ENCODE data around the gene UFM1. TPM values are rescaled to one million over a fixed set of nuclear protein-coding genes. Genes with fewer than 3 reads are reported as not detected.
A peak's percentile ranks its signal among the peaks of the same experiment; 100 is the strongest.
"Not testable (repeated sequence)": the region's sequence is repeated elsewhere in the genome, so short reads cannot be mapped to it uniquely, and the experiment has no call there.

UFM1 gene
- 114 TPM for total RNA-seq (ENCODE audit: insufficient read depth, low replicate concordance)

DNA sequence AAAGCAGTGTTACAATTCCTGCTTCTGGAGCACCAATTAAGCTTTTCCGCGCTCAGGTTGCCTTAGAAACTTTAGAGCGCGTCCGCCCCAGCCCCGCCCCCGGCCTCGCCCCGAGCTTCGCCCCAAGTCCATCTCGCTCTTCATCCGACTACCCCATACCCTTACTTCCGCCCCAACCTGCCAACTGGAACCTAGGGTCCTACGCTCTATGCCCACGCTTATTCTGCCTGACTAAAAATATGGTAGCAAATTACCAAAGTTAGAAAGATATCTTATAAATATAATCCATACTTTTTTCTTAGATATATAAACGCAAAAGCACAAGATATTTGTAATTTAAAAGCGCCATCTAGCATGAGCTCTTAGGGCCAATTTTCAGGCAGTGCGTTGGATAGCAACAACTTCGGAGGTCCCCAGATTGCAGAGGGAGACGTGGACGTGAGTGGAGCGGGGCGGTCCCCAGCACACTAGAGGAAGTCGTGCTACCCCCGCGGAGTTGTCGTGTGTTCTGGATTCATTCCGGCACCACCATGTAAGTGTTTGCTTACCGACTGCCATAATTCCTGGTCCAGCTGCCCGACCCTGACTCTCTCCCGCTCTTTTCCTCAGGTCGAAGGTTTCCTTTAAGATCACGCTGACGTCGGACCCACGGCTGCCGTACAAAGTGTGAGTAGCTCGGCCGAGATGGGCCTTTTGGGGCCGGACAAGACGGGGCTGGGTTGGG, at the start of gene UFM1:
Gene UFM1 (plus strand): TSS at position 462 of the 724 bp plus-strand sequence. CDS start 69 bp downstream, at position 531.
- DNase-seq (ENCODE audit: low spot score): peak; percentile 98

DNA sequence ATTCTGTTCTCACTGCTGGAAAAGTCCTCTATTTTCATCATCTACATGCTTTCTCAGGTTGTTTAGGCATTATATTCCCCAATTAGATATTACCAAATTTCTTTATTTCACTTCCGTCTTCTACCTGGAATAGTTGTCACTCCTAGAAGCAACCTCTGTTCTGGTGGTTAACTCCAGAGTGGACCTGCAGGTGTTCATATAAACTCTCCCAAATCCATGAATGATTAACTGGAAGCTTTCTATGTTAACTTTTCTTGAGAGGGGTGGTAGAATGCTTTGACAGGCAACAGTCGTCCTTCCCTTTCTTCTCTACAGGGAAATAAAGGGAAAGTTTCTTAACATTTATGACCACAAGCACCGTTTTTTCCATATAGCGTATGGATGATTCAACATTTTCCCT, 48.4 kb upstream of the UFM1 start:
- DNase-seq (ENCODE audit: low spot score): no peak

DNA sequence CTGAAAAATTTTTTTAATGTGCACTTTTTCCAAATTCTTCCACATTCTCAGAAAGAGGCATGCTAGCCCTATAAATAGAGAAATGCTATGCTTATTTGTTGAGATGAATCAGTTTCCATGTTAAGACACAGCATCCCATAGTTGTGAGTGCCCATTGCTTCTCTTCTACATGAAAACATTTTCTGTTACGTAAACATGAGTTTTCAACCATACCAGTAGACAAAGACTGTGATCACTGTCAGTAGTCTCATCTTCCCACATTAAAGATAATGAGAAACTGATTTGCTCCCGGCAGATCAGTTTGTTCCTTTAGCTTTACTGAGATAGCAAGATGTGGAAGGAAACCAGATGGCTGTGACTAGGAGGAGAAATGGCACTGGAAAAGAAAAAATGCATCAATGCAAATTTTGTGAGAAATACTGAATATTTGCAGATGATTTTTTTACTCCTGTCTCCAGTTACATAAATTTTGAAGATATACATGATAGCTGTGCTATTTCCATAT, 45.8 kb upstream of the UFM1 start:
- no peak for DNase-seq (ENCODE audit: low spot score)

DNA sequence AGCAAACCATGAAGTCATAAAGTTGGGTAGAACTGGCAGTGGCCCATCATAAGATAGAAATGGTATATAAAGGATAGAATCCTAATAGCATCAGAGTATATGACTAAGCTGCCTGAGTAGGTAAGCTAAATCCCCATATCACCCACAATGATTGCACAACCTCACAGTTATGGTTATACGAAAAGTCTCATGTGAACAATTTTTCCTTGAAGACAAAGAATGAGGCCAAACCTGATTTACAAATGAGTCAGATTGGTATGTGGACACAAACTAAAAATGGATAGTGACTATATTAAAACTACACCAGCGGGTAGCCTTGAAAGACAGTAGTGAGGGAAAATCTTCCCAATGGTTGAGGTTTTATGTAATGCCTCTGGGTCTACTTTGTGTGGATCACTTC, 40.9 kb upstream of the UFM1 start:
- peak; percentile 55 for DNase-seq (ENCODE audit: low spot score)

DNA sequence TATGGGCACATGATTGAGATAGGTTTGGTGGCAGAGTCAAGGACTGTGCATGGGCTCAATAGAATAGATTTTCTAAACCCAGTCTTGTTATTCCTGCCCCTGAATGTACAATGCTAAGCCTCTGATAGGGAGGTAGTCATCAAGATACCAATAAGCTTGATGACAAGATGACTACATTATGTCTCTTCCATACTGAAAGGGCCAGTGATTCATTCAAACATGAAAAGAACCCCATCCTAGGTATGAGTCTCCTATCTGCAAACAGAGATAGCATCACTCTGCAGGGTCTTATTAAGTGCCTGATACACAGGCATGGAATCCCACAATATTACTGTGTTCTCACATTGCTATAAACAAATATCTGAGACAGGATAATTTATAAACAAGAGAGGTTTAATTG, 40.3 kb upstream of the UFM1 start:
- DNase-seq (ENCODE audit: low spot score): no peak

DNA sequence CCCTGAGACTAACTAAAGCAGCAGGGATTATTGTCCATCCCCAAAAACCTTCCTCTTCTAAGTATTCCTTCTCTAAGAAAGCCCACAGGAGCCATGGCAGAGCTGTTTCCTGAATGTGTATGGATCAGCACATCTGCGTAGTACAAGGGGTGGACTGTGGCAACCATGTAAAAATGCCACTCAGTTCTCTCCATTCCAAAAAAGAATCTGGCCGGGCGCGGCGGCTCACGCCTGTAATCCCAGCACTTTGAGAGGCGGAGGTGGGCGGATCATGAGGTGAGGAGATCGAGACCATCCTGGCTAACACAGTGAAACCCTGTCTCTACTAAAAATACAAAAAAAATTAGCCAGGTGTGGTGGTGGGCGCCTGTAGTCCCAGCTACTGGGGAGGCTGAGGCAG, 38.5 kb upstream of the UFM1 start:
- not testable (repeated sequence) for DNase-seq (ENCODE audit: low spot score)

DNA sequence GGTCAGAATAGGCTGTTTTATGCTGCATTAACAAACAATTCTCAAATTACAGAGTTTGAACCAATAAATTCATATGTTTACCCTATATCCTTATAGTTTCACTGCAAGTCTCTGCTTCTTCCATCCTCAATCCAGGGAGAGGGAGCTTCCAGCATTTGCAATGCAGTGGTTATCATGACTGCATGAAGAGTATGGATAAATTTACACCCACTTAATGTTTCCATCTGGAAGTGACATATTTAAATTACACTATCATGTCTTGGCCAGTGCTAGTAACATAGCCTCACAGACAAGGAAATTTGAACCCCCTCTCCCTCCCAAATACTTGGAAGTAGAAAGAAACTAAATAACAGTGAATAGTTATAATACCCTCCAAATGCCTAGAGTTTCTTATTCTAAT, 33.5 kb upstream of the UFM1 start:
- no peak for DNase-seq (ENCODE audit: low spot score)

DNA sequence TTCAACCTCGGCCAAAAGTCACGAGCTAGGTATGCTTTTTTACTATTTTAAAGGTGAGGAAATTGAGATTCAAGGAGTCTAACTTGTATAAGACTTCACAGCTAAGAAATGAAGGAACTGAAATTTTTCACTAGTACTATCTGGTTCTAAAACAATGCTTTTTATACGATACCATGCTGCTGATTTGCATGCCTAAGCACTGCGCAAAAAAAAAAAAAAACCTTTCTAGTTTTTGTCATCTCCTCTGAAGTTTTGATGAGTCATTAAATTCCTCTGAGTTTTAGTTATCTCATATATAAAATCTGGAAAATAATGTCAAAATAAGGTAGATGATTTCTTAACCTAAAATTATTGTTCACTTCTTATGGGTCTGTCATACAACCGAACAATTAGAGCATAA, 28.0 kb upstream of the UFM1 start:
- DNase-seq (ENCODE audit: low spot score): no peak

DNA sequence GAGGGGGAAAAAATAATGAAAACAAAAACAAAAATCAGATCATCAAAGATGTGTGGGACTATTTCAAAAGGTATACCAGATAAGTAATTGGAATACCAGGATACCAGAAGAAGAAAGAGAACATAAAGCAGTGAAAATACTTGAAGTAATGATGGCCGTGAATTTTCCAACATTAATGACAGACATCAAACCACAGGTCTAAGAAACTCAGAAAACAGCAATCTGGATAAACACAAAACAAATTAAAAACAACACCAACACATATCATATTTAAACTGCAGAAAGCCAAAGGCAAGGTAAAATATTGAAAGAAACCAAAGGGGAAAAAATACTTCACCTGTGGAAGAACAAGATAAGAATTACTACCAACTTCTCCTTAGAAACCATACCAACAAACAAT, 24.2 kb upstream of the UFM1 start:
- no peak for DNase-seq (ENCODE audit: low spot score)

DNA sequence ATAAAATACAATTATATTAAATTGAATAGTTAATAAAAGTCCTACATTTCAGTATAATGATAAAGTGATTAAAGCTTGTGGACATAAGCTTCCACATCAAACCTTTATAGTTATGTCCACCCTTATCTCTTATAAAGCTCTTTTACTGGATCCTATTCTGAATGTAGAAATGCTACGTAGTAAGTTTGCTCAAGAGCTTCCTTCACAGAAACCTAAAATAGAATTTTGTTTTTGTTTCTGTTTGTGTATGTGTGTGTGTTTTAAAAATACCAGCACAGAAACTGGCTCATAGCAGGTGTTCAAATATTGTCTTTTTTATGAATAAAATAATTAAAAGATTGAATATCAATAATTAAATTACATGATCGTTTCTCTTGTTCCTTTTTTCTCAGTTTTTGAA, 21.0 kb upstream of the UFM1 start:
- DNase-seq (ENCODE audit: low spot score): no peak

DNA sequence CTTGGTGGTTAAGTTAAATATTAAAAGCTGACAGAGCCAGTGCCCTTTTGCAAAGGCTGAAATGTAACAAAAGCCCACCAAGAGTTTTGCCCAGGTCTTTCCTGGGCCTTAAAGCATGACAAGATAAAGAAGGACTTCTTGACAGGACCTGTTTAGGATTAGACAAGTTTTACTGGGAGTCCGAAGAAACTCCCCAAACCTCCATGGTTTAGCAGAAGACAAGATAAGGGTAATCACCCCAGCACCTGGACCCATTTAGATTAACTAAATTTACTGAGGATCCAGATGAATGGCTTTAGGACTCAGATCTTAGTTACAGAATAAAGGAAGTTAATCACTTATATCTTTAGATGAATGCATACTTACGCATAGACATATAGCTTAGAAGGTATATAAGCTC, 14.8 kb upstream of the UFM1 start:
- DNase-seq (ENCODE audit: low spot score): no peak

DNA sequence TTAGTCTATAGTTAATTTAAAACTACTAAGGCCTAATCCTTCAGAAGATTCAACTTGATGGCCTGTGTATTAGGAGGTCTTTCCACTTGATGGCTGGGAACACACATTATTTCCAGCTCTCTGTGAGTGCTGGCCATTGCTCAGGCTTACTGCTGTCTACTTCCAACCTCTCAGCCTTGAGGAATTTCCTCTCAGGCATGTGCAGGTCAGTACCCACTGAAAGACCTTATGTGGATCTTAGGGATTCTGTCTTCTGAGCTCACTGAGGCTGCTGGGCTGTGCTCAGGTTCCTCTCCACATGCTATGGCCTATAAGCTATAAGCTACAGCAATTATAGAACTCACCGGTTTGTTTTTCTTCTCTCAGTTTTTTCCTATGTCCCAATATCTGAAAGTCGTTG, 11.6 kb upstream of the UFM1 start:
- DNase-seq (ENCODE audit: low spot score): no peak

DNA sequence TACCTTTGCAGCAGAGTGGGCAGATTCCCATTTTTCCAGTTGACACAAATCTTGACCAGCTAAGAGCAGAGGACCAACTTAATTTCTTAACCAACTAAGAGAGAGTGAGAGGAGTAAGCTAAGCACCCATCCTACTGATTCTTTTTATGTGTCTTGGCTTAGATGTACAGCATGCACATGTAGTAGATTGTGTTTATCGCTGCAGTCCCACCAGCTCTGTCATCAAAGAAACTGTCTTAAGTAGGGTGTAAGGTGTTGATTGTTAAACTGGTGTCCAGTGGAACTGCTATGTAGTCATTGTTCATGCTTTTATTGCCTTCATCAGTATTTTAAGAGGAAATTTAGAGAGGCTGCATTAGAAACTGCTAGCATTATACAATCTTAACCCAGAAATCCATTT, 9.0 kb upstream of the UFM1 start:
- no peak for DNase-seq (ENCODE audit: low spot score)

DNA sequence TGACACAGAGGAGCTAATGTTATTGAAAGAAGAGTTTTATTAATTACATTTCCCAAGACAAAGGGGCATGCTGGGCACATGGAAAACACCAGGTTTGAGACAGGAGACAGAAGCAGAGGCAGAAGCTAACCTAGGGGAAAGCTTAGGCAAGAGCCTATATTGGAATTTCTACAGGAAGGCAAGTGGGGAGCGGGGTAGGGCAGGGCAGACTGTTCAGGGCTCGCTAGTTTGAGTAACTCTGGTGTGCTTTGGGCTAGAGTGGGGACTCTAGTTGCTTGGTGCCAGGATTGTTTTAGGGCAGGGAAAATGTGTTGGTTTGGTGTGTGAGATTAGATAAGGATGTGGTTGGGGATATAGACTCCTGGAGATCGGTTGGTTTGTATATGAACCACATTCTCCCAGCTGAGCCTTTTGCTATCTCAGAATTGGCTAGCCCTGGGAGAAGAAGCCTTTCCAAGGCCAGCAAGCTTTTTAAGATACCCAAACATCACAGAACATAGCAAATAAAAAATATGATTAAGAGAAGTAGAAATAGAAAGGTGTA, 8.4 kb upstream of the UFM1 start:
- no peak for DNase-seq (ENCODE audit: low spot score)

DNA sequence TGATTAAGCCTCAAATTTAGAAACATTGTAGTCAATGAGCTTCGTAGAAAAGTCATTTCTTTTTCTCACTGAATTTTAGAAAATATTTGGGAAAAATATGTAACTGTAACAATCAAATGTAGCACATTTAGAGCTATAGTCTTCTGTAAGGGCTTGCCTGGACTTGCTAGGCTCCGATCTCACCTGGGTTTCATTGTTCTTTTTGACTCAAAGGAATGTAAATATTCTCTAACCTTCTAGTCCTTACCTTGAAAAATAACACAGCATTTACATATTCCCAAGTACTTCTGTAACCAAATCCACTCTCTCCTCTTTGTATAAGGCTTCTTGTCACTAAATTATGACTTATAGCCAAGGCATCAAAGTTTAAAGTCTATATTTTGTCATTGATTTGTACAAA, 2.9 kb upstream of the UFM1 start:
- DNase-seq (ENCODE audit: low spot score): peak; percentile 13

DNA sequence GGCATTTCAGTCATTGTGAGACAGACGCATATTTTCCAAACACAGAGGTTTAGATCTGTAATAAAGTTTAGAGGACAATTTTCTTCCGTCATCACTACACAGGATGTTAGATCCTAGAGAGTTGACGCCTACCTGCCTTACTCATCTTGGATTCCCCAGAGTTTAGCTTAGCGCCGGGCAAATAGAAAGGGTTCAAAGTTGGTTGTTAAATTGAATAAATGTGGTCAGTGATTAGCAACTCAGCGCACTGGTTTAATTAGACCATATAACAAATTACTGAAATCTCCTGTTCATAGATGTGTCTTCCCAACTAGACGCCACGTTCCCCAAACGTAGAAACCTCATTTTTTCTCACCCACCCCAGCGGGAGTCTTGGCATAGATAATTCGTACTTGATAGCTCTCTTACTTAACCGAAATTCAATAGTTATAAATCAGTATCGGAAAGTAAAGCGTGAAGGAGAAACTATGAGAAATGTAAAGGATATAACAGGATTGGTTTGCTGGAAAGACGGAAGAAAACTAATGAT, 726 bp upstream of the UFM1 start:
- DNase-seq (ENCODE audit: low spot score): peak; percentile 40

DNA sequence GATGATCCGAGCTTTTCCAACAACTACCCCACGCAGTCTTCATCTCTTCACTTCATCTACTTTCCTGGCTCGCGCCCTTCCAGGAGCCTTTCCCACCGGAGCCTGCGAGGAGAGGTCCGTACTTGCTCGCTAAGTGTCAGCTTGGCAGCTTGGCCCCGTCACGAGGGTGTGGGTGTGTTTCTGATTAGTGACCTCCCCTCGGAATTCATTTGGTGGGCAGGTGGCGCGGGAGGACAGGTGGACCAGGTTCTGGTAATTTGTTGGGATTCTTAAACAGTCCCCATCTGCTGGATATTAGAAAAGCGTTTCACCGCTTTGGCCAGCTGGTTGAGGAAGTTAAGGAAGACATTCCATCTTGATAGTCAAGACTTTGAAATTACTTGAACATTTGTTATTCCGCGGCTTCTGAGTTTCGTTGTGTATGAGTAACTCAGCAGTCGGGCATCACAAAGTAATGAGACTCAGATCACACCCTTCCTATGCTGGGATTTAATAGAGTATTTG, 515 bp downstream of the UFM1 start:
- DNase-seq (ENCODE audit: low spot score): peak; percentile 72

DNA sequence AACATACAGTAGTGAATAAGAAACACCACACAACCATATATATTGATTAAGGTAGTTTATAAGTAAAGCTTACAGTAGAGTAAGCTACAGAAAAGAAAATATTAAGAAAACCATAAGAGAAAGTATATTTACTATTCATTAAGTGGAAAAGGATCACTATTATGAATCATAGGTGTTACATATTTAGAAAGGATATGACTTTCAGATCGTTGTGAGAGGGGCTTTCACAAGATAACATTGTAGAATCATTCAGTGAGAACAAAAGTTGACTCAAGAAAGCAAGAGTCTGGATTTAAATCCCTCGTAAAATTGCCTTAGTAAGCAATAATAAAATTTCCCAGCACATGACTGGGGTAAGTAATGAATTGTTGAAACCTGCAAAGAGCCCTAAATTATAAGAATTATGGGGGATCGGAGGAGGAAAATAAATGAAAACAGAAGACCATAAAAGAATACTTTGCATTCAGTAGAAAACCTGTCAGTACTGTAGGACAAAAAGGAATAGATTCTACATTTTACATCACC, 6.0 kb downstream of the UFM1 start:
- DNase-seq (ENCODE audit: low spot score): no peak

DNA sequence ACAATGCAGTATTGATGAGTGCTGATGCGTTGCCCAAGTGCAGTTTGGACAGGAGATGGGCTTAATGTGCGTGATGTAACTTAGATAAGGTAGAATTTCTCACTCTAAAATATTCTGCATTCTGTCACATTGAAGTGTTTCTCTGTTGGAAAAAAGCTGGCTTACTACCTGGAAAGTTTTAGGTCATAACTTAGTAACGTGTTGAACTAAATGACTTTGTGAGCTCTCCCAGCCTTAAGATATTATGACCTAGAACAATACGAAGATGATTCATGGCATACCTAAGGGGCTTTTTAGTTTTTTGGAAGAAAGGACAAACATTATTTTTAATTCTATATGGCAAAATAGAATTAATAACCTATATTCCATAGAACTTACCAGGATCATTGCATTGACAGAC, 9.0 kb downstream of the UFM1 start:
- no peak for DNase-seq (ENCODE audit: low spot score)

DNA sequence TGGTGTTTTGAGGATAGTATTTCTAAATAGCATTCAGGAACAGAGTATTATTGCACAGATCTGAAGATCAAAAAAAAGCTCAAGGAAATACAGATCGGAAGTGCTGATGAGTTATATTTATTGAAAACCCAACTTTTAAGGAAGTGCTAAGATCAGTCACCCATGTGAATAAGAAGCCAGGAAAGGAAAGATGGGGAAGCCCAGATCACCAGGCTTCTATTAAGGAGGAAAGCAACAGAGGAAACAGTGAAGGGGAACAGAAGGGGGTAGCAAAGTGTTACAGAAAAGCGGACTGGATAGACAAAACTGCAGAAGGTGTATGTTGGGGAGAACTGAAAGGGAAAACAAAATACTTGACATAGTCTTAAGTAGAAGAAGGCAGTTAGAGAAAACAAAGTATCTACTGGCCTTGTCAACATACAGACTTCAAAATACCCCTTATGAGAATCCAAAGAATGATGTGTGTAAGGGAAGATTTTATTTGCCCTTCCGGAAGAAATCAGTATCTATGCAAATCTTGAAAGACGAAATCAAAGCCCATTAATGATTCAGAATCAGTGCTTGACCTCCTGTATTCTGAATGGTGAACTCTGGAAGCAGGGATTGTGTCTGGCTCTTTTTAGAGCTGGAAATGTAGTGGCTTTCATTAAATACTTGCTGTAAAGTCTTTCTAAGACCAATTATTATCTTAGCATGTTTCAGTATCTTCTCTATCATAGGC, 12.1 kb downstream of the UFM1 start:
- DNase-seq (ENCODE audit: low spot score): no peak

DNA sequence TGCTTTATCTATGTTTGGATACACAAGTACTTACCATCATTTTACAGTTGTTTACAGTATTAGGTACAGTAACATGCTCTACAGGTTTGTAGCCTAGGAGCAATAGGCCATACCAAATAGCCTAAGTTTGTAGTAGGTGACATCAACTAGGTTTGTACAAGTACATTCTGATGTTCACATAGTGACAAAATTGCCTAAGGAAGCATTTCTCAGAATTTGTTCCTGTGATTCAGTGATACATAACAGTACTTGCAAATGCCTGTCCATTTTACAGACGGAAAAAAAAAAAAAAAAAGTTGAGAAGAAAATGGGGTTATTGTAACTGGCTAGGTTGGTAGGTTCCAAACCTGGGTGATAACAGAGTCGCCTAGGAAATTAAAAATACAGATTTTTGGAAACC, 13.6 kb downstream of the UFM1 start:
- DNase-seq (ENCODE audit: low spot score): no peak

DNA sequence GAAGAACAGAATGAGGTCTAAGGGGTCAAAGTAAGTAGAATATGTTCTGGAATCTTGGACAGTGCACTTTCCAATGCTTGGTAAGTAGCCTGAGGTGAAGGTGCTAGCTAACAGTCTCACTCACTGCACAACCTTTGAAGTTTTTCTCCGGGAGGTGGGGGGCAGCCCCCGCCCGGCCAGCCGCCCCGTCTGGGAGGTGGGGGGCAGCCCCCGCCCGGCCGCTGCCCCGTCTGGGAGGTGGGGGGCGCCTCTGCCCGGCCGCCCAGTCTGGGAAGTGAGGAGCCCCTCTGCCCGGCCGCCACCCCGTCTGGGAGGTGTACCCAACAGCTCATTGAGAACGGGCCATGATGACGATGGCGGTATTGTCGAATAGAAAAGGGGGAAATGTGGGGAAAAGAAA, 14.1 kb downstream of the UFM1 start:
- not testable (repeated sequence) for DNase-seq (ENCODE audit: low spot score)
